ENCODE results near the gene ZC3HAV1L. TPM values are rescaled to one million over a fixed set of nuclear protein-coding genes. Genes with fewer than 3 reads are reported as not detected.
A peak's percentile ranks its signal among the peaks of the same experiment; 100 is the strongest.

Gene ZC3HAV1L
- total RNA-seq, 6 experiments from 2014 or later = 0.93 to 3.7 (median 1.8) TPM

DNA sequence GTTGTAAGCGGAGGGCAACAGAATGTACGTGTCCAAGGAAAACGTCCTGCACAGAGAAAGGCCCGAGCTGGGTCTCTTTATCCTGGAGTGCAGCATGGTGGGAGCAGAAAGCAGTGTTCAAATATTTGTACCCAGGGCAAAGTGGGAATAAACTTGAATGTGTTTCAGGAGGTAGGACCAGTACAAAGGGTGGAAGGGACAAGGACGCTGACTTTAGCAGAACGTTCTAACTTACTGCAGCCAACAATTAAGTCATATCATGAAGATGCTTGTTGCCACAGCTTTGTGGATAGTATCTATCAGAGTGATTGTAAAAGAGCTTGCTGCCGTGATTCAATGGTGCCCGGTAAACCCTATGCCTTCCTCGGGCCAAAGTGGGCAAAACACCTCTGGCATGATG lies 30.5 kb upstream of the ZC3HAV1L start:
- ATAC-seq (peak; percentile 70 to 80 (median 73)), DNase-seq (peak in 1 of 3 donors; percentile 65)
- intact Hi-C loops (cut with DNase I) = loop anchor here in 1 of 2 donors (10.0 kb wide), 1 partner anchor 52 kb away; no protein-coding TSS in a partner anchor
- Histone ChIP-seq H3K27ac (peak overlapping the region in 1 of 3 donors; percentile 39), H3K4me1 (peaks cover 0 to 26% (median 9%) of the 10 kb centered on the region in 4 donors), H3K36me3 (peaks cover 0 to 54% (median 15%) of the 10 kb centered on the region in 4 donors), H3K4me3 (no peak overlapping the region), H3K9me3 (no peaks in the 10 kb centered on the region), H3K27me3 (no peaks in the 10 kb centered on the region)
- 38% methylated on average over 9 of the region's 9 CpGs for WGBS (ENCODE audit: insufficient coverage, low coverage, low lambda C conversion rate, missing lambda C conversion rate)
- TF ChIP-seq POLR2A (IDR thresholded peaks at IDR 0.05) = no peak
- TF ChIP-seq, protein P1, sequence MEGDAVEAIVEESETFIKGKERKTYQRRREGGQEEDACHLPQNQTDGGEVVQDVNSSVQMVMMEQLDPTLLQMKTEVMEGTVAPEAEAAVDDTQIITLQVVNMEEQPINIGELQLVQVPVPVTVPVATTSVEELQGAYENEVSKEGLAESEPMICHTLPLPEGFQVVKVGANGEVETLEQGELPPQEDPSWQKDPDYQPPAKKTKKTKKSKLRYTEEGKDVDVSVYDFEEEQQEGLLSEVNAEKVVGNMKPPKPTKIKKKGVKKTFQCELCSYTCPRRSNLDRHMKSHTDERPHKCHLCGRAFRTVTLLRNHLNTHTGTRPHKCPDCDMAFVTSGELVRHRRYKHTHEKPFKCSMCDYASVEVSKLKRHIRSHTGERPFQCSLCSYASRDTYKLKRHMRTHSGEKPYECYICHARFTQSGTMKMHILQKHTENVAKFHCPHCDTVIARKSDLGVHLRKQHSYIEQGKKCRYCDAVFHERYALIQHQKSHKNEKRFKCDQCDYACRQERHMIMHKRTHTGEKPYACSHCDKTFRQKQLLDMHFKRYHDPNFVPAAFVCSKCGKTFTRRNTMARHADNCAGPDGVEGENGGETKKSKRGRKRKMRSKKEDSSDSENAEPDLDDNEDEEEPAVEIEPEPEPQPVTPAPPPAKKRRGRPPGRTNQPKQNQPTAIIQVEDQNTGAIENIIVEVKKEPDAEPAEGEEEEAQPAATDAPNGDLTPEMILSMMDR (IDR thresholded peaks at IDR 0.05) = no peak

DNA sequence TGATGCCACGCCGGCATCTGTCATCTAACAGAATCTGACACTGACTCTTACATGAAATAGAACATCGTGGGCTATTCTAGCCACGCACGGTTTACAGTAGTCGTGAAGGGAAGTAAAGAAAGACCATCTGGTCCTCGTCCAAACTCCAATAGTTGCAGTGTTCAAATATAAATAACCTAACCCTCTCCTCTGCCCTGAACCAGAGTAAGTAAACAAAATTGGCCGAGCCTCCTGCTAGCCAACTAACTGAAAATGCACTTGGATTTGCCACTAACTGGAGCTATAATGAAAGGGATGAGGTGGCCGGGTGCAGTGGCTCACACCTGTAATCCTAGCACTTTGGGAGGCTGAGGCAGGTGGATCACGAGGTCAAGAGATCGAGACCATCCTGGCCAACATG lies 29.5 kb upstream of the ZC3HAV1L start:
- Histone ChIP-seq H3K4me3 (no peak overlapping the region), H3K36me3 (peaks cover 0 to 59% (median 20%) of the 10 kb centered on the region in 4 donors), H3K27me3 (no peaks in the 10 kb centered on the region), H3K27ac (peak overlapping the region in 1 of 3 donors; percentile 39), H3K9me3 (no peaks in the 10 kb centered on the region), H3K4me1 (peaks cover 0 to 26% (median 9%) of the 10 kb centered on the region in 4 donors)
- DNase-seq = peak in 1 of 3 donors; percentile 60
- peak; percentile 84 to 87 (median 86) for ATAC-seq
- intact Hi-C loops (cut with DNase I) = loop anchor here in 1 of 2 donors (10.0 kb wide), 1 partner anchor 51 kb away; no protein-coding TSS in a partner anchor
- 32% methylated on average over 11 of the region's 11 CpGs for WGBS (ENCODE audit: insufficient coverage, low coverage, low lambda C conversion rate, missing lambda C conversion rate)
- TF ChIP-seq, protein P1 (IDR thresholded peaks at IDR 0.05) = no peak
- TF ChIP-seq POLR2A (IDR thresholded peaks at IDR 0.05) = no peak

DNA sequence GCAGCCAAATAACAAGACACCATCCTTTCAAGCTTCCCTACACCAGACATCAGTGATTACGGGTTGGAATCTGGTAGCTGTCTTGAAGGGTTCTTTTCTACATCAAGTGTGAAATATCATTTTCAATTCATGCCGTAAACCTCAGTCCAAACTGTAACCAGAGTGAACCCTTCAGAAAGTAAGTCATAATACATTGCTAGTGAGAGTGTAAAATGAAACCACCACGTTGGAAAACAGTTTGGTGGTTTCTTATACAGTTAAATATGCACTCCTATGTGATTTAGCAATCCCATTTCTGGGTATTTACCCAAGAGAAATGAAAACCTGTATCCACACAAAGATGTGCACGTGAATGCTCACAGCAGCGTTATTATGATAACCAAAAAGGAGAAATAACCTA lies 25.6 kb upstream of the ZC3HAV1L start:
- ATAC-seq = no peak
- 87% methylated on average over 5 of the region's 5 CpGs for WGBS (ENCODE audit: insufficient coverage, low coverage, low lambda C conversion rate, missing lambda C conversion rate)

DNA sequence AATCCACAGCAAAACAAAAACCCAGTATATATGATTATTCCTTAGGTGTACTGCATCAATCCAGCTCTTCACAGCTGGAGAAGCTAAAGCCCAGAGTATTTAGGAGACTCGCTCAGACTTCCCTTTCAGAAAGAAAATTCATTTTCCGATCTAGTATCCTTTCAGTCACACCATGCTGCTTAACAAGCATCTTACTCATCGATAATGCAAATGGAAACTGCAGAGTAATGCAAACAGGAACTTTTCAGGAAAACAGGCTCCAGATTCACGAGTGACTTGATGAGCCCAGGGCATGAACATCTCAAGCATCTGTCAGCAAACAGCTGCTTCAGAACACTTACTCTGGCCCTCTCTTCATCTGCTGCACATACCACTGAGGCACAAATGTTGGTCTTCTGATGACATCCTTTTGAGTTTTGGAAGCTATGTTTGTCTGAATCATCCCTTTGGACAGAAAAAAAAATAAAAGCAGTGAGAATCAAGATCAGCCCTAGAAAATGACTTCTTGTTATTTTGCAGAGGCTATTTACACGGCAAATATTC lies 24.9 kb upstream of the ZC3HAV1L start:
- DNase-seq (no peak), ATAC-seq (no peak)
- Histone ChIP-seq H3K36me3 (peaks cover 0 to 56% (median 14%) of the 10 kb centered on the region in 4 donors), H3K4me3 (no peak overlapping the region), H3K4me1 (peaks cover 0 to 12% (median 2%) of the 10 kb centered on the region in 4 donors), H3K27ac (no peak overlapping the region), H3K27me3 (no peaks in the 10 kb centered on the region), H3K9me3 (no peaks in the 10 kb centered on the region)
- TF ChIP-seq, protein P1 (IDR thresholded peaks at IDR 0.05) = no peak
- TF ChIP-seq POLR2A (IDR thresholded peaks at IDR 0.05) = no peak
- 65% methylated on average over 5 of the region's 5 CpGs for WGBS (ENCODE audit: insufficient coverage, low coverage, low lambda C conversion rate, missing lambda C conversion rate)
- intact Hi-C loops (cut with DNase I) = loop anchor here in 1 of 2 donors (10.0 kb wide), 1 partner anchor 46 kb away; no protein-coding TSS in a partner anchor

More for the DNA sequence above, 25.6 kb upstream of the ZC3HAV1L start:
- no peak for DNase-seq
- no peaks in the 10 kb centered on the region for H3K27me3 ChIP-seq
- H3K27ac ChIP-seq = no peak overlapping the region
- peaks cover 0 to 19% (median 4%) of the 10 kb centered on the region in 4 donors for H3K4me1 ChIP-seq
- intact Hi-C loops (cut with DNase I) = loop anchor here in 1 of 2 donors (10.0 kb wide), 1 partner anchor 47 kb away; no protein-coding TSS in a partner anchor
- H3K4me3 ChIP-seq = no peak overlapping the region
- H3K36me3 ChIP-seq = peaks cover 0 to 56% (median 14%) of the 10 kb centered on the region in 4 donors
- no peaks in the 10 kb centered on the region for H3K9me3 ChIP-seq
- no peak for TF ChIP-seq POLR2A (IDR thresholded peaks at IDR 0.05)
- TF ChIP-seq, protein P1 (IDR thresholded peaks at IDR 0.05) = no peak

All from right lobe of liver (tissue), 6 donors.